NCI-H146 treated with DMSO at 0.1 percent for 48 hours (cell line): ENCODE measurements around the gene NACC1.

Source experiments
- DNase-seq: peaks from one replicate; lab custom pipeline; 2025; ENCODE audit not compliant: unreplicated experiment; lab: John Stamatoyannopoulos, UW

Gene NACC1

GRCh38 chr19:13099073-13099999 lies 18.7 kb upstream of the NACC1 start:
- DNase-seq: no peak

GRCh38 chr19:13100031-13100588 lies 18.0 kb upstream of the NACC1 start:
- DNase-seq: no peak

- no peak for DNase-seq
Measured at GRCh38 chr19:13100841-13101589, 17.0 kb upstream of the NACC1 start.

DNA sequence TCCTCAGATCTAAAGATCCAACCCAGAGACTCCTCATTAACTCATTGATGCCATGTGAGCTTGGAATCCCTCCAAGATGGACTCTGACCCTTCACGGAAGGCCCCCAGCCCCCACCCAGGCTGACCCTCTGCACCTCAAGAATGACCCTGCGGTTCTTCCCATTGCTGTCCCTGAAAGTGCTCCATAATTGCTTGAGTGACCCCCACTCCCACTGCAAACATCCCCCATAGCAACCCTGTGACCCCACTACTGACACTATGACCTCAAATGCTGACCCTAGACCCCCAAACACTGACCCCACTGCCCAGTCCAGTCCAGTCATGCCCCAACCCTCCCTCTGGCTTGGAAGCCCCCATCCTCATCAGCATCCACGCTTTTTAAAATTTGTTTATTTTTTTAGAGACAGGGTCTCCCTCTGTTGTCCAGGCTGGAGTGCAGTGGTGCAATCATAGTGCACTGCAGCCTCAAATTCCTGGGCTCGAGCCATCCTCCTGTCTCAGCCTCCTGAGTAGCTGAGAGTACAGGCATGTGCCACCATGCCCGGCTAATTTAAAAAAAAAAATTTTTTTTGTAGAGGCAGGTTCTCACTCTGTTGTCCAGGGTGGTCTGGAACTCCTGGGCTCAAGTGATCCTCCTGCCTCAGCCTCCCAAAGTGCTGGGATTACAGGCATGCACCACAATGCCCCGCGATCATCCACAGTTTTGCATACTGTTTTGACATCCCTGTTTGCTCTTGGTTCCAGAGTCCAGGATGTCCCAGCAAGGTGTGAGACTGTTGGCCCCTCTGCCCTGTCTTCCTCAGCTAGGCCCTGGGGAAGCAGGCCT lies 16.3 kb upstream of the NACC1 start:
- no peak for DNase-seq

DNA sequence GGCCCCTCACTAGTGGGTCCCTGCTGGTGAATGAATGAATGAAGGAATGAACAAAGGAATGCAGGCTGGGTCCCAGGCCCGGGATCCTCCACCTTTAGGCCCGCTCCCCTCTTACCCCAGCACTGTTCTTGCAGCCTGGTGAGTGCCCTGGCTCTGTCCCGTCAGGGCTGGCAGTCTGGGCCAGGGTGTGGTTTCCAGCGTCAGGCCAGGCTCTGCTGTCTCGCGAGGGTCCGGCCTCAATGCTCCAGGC lies 15.7 kb upstream of the NACC1 start:
- no peak for DNase-seq

DNA sequence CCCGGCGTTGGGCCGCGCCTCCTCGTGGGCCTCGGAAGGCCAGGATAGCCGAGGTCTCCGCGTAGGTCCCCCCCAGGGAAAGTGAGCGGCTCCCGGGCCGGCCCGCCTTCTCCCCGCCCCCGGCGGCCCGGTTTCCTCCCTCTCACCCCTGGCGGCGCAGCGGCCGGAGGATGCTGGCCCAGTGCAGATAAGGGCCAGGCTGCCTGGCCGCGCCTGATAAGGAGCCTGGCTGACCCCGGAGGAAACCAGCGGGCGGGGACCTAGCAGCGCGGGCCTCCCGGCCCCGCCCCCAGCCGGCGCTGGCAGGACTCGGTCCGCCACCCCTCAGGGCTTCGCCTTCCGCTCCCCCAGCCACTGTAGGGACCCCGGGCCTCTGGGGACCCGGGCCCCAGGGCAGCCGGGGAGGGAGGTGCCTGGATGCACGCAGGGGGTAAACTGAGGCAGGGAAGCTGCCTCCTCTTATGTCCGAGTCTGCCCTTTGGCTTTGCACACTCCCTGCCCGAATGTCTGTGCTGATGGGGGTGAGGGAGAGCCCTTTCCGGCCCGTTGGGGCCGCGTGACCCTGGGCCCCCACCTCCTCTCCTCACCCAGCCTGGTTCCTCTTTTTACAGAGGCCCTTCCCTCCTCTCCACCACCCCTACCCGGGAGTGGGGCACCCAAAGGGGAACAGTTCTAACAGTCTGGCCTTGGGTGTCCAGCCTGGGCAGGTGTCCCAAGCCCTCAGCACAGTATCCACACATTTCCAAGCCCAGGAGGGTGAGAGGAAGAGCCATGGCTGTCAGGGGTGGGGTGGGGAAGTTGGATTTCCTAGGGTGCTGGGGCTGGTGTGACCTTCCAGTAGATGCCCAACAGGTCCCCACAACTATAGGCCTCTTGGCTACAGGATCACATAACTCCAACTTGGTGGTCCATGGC lies 15.1 kb upstream of the NACC1 start, which contains the start of gene LYL1:
TSS of gene LYL1 (minus strand) at position 193 of the 915 bp plus-strand sequence. CDS start 1,687 bp downstream, outside the sequence.
- no peak for DNase-seq

GRCh38 chr19:13103581-13104359 lies 14.3 kb upstream of the NACC1 start:
- no peak for DNase-seq

DNA sequence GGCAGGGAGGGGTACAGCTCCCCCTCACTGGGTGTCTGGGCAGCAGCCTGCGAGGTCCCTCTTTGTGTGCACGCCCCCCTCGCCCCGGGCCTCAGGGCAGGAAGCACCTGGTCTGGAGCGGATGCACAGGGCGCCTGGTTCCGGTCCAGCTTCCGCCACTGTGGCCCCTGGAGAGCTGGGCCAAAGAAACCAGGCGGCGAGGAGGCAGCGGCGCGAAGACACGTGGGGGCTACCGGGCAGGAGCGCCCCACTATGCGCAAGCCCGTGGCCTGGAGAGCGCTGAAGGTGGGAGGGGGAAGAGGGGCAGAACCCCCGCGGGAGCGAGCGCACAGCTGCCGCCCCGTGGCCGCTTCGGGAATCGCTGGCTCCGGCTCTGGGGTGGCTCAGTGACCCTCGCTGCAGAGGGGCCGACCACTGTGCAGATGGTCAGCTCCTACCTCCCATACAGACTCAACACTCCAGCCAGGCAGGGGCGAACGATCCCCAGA lies 13.7 kb upstream of the NACC1 start:
- no peak for DNase-seq

DNA sequence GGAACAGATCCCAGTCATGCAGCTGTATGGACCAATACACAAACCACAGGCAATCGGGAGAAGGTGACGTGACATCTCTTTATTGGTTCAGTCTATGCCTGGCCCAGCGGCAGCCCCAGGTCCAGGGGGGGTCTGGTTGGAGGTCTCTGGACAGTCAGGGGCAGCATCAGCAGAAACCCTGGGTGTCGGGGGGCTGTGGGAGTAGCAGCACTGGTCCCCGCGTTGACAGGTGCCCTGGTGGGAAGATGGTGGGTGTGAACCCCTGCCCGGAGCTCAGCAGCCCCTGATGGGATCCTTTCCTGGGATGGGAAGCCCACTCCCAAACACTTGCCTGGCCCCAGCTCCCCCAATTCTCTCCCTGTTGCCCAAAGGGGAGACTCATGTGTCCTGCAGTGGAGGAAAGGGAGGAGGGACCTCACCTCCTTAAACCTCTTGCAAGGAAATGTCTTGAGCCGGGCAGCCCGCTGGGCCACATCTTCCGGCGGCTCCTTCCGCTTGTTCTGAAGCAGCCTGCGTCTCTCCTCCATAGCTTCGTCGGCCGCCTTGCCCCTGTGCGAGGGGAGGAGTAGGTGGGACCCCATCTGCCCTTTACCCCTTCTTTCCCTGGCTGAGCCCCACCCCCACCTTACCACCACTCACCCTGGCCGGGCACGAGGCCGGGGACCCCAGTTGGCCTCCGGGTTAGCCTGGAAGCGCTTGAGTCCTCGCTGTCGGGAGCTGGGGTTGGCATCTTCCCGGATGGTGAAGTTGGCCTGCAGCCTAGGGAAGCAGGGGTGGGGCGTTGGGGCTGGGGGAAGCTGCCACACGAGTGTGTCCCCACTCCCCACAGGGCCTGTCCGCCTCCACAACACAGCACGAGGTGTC lies 13.0 kb upstream of the NACC1 start:
- DNase-seq: no peak

- DNase-seq: no peak
Measured at GRCh38 chr19:13109361-13110098, 8.5 kb upstream of the NACC1 start.

DNA sequence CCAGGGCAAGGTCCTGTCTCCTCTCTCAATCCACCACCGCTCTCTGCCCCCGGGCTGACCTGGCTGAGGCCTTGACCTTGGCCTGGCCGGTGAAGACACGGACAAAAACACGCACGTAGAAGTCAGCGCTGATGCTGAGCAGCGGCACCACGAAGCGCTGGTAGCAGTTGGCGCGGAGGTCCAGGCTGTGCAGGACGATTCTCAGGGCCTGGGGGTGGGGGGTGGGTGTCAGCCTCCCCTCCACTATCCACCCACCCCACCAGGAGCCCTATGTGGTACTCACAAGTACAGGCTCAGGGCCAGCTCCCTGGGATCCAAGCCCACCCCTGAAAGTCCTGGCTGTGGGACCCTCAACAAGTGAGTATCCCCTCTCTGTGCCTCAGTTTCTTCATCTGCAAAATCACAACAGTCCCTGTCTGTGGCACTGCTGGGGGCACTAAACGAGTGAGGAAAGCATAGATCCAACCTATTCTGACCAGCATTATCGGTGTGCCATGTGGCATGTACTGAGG lies 7.9 kb upstream of the NACC1 start:
- no peak for DNase-seq

GRCh38 chr19:13112555-13112954 lies 5.5 kb upstream of the NACC1 start:
- DNase-seq: no peak

DNA sequence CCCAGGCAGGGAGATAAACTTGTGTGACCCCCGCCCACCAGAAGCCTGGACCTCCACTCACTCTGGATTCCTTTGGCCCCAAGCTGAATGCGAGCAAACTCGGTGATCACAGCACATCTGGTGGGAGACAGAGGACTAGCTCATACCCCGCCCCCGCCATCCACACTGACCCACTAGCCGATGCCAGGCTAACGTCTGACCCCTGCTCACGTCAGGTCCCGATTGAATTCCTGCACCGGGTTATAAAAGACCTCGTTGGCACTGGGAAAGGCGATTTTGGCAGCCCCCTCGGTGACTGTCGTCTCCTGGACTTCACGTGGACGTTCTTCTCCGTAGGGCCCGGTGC lies 2.2 kb upstream of the NACC1 start:
- DNase-seq: no peak

DNA sequence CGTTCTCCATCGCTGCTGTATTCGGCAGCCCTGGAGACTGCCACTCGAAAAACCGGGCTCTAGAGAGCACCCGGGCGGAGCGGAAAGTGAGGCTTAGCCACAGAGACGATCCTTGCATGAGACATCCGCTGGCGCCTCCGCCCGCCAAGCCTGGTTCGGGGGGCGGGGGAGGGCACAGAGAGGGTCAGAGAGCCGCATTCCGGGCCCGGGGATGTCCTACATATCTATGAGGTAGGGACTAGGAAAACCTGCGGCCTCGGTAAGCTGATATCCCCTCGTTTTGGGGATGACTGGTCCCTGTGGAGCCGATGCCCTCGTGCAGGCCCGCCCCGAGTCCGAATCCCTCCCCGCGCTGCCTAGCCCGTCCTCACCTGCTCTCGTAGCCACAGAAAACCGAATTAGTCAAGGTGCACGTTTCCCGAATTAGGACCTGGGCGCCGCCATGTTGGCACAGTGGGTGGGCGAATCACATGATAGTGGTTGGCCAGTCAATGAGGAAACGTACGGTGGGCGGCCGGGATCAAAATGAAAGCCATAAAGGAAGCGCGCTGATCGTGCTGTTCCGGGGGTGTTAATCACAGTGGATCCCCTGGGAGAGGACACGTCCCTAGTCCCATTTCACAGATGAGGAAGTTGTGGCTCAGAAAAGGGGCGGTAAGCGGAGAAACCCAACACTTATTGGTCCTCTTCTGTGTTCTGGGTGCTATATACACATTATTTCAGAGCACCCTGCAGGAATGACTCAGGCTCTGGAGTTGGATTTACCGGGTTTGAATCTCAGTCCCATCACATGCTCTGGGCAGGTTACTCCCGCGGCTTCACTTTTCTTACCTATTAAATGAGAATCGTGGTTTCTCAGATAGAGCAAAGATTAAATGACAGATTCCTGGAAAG lies 1.5 kb upstream of the NACC1 start, which contains the start of gene TRMT1:
TSS of gene TRMT1 (minus strand) at position 459 of the 894 bp plus-strand sequence. CDS start at position 118, 341 bp downstream.
- peak; percentile 95 for DNase-seq

DNA sequence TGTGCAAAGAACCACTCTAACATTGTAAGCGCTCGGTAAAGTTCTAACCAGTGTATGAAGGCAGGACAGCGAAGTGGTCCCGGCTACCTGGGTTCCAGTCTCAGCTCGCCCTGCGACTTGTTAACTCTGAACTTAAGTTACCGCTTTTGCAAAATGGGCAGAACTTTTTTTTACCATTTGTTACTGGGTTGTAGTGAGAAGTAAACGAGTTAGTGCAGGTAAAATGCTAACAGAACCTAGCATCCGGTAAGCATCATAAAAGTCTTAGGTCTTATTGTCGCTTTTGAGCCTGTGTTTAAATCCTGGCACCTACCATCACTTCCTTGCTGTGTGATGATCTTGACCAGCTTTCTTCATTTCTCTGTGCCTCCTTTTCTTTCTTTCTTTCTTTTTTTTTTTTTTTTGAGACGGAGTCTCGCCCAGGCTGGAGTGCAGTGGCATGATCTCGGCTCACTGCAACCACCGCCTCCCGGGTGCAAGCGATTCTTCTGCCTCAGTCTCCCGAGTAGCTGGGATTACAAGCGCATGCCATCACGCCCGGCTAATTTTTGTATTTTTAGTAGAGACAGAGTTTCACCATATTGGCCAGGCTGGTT lies 790 bp upstream of the NACC1 start:
- peak; percentile 66 for DNase-seq
